Keratinocyte (primary cell): ENCODE data around the gene TUBB8. TPM values are rescaled to one million over a fixed set of nuclear protein-coding genes. Genes with fewer than 3 reads are reported as not detected.

Source experiments
- DNase-seq: peaks from one replicate; pipeline ENCODE4 v3.0.0-alpha.2; 2011; ENCODE audit warnings: low read depth, missing footprints, low spot score
- FAIRE-seq: peaks from 2 replicates; lab custom pipeline; 2011; peaks lifted over from hg19 to GRCh38; lab: Jason Lieb, UNC
- H2AFZ ChIP-seq: 2 replicates; pipeline ENCODE4 v1.6.0; 2012; ENCODE audit warnings: low read length, control low read depth, inconsistent platforms; ENCODE audit not compliant: control insufficient read depth
- H3K27ac ChIP-seq: 2 replicates; pipeline ENCODE4 v1.5.1; 2011; ENCODE audit warnings: low read length; ENCODE audit not compliant: control insufficient read depth, insufficient read depth
- H3K27me3 ChIP-seq: 3 replicates; pipeline ENCODE4 v1.6.0; 2011; ENCODE audit warnings: low read length; ENCODE audit not compliant: control insufficient read depth, insufficient read depth; ENCODE audit errors: extremely low read depth
- H3K36me3 ChIP-seq, 2 experiments: 2 replicates in 1 of 2; 3 replicates in 1 of 2; pipeline ENCODE4 v1.5.1; 2011; ENCODE audit warnings: low read length in 2 of 2, mild to moderate bottlenecking in 1 of 2; ENCODE audit not compliant: control insufficient read depth in 2 of 2, insufficient read depth in 2 of 2; ENCODE audit errors: extremely low read depth in 1 of 2
- H3K4me1 ChIP-seq: 3 replicates; pipeline ENCODE4 v1.5.1; 2011; ENCODE audit warnings: low read length; ENCODE audit not compliant: control insufficient read depth, insufficient read depth; ENCODE audit errors: extremely low read depth
- H3K4me2 ChIP-seq: 3 replicates; pipeline ENCODE4 v1.6.0; 2011; ENCODE audit warnings: low read depth, low read length; ENCODE audit not compliant: control insufficient read depth, insufficient read depth; ENCODE audit errors: extremely low read depth
- H3K4me3 ChIP-seq, 3 experiments: fragments of 200-600 bp in 1 of 3; sonication (generic) in 1 of 3; 2 replicates in 2 of 3; 3 replicates in 1 of 3; pipeline ENCODE4 v1.5.1; 2011 to 2016; ENCODE audit warnings: low read length in 3 of 3, mild to moderate bottlenecking in 3 of 3, control low read depth in 2 of 3, inconsistent platforms in 1 of 3, low read depth in 1 of 3, mixed read lengths in 1 of 3, mixed run types in 1 of 3, moderate library complexity in 1 of 3; ENCODE audit not compliant: control insufficient read depth in 2 of 3, insufficient read depth in 2 of 3; ENCODE audit errors: extremely low read depth in 1 of 3
- H3K79me2 ChIP-seq: 2 replicates; pipeline ENCODE4 v1.6.0; 2012; ENCODE audit warnings: low read length; ENCODE audit not compliant: control insufficient read depth, insufficient read depth
- H3K9ac ChIP-seq: 3 replicates; pipeline ENCODE4 v1.6.0; 2011; ENCODE audit warnings: low read length; ENCODE audit not compliant: control insufficient read depth, insufficient read depth; ENCODE audit errors: extremely low read depth
- H3K9me1 ChIP-seq: 3 replicates; pipeline ENCODE4 v1.6.0; 2011; ENCODE audit warnings: low read length; ENCODE audit not compliant: control insufficient read depth, insufficient read depth; ENCODE audit errors: extremely low read depth
- H3K9me3 ChIP-seq: 2 replicates; pipeline ENCODE4 v1.5.1; 2012; ENCODE audit warnings: low read depth, low read length; ENCODE audit not compliant: control insufficient read depth
- H4K20me1 ChIP-seq: 3 replicates; pipeline ENCODE4 v1.6.0; 2011; ENCODE audit warnings: low read length; ENCODE audit not compliant: control insufficient read depth, insufficient read depth; ENCODE audit errors: extremely low read depth
- EZH2 ChIP-seq: IDR thresholded peaks from one replicate; pipeline ENCODE4 v1.6.1; 2012; ENCODE audit warnings: inconsistent platforms, mild to moderate bottlenecking, low read length, moderate library complexity
- dilution Hi-C: fragments of 300-500 bp; cut with MboI; formaldehyde crosslinking; loops from one replicate; pipeline ENCODE4 v1.7.0; 2020; ENCODE audit warnings: low sequenced_read_pairs; ENCODE audit not compliant: extremely low pct_ligation_motif_present
- polyA plus RNA-seq, 5 experiments: library from polyadenylated mRNA; depleted of rRNA in 3 of 5; stranded (reverse) in 3 of 5; stranded (forward) in 1 of 5; unstranded in 1 of 5; fragments of >200 nt; gene quantifications; 1 replicate in 1 of 5; 2 replicates in 3 of 5; 3 replicates in 1 of 5; pipeline versions ENCODE4 v1.2.1 to v1.2.3, GENCODE V29; 2011 to 2012; ENCODE audit warnings: missing spikeins in 2 of 5, low read depth in 1 of 5, low replicate concordance in 1 of 5
- TF ChIP-seq, protein P1 (sequence below), 3 experiments: IDR thresholded peaks in 1 of 3; conservative IDR thresholded peaks in 1 of 3; optimal IDR thresholded peaks in 1 of 3; 2 replicates in 2 of 3; 3 replicates in 1 of 3; pipeline versions ENCODE3 to v1.5.1; 2011; ENCODE audit warnings: low read length in 3 of 3, mild to moderate bottlenecking in 3 of 3, moderate library complexity in 2 of 3, control low read depth in 1 of 3, inconsistent platforms in 1 of 3; ENCODE audit not compliant: insufficient read depth in 2 of 3; ENCODE audit errors: extremely low read depth in 1 of 3

TUBB8 gene
- polyA plus RNA-seq, 1 donor (not counting 4 experiments of a cell fraction or from before 2014, with no cell fraction given), result 0.10 TPM

DNA sequence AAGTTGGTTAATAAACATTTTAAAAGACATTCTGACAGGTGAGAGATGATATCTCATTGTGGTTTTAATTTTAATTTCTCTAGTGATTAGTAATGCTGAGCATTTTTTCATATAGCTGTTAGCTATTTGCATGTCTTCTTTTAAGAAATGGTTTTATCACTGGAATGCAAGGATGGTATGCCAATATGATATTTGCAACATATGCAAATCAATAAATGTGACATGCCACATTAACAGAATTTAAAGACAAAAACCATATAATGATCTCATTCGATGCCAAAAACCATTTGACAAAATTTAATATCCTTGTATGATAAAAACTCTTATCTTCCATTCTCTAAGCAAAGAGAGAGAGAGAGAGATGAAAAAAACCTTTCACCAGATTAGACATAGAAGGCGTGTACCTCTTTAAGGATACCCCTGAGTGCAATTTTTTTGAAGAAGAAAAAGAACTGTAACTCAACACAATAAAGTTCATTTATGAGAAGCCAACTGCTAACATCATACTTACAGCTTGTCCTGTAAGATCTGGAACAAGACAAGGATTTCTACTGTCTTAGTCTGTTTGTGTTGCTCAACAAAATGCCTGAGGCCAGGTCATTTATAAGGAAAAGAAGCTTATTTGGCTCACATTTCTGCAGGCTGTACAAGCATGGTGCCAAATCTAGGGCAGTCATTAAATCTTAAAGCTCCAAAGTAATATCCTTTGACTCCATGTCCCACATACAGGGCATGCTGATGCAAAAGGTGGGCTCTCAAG lies 46.4 kb upstream of the TUBB8 start:
- dilution Hi-C loops, result no loop called here
- peaks cover 4% of the 10 kb centered on the region for H3K9me3 ChIP-seq
- H3K79me2 ChIP-seq, result no peaks in the 10 kb centered on the region
- H3K9ac ChIP-seq, result no peak overlapping the region
- H4K20me1 ChIP-seq, result no peaks in the 10 kb centered on the region
- H3K27ac ChIP-seq, result no peak overlapping the region
- TF ChIP-seq, protein P1, sequence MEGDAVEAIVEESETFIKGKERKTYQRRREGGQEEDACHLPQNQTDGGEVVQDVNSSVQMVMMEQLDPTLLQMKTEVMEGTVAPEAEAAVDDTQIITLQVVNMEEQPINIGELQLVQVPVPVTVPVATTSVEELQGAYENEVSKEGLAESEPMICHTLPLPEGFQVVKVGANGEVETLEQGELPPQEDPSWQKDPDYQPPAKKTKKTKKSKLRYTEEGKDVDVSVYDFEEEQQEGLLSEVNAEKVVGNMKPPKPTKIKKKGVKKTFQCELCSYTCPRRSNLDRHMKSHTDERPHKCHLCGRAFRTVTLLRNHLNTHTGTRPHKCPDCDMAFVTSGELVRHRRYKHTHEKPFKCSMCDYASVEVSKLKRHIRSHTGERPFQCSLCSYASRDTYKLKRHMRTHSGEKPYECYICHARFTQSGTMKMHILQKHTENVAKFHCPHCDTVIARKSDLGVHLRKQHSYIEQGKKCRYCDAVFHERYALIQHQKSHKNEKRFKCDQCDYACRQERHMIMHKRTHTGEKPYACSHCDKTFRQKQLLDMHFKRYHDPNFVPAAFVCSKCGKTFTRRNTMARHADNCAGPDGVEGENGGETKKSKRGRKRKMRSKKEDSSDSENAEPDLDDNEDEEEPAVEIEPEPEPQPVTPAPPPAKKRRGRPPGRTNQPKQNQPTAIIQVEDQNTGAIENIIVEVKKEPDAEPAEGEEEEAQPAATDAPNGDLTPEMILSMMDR (optimal IDR thresholded peaks at IDR 0.05 in 1 of 3, IDR thresholded peaks at IDR 0.05 in 1 of 3, conservative IDR thresholded peaks at IDR 0.05 in 1 of 3; ENCODE audit: extremely low read depth in 1 of 3, insufficient read depth in 2 of 3, low read length in 3 of 3), result no peak
- no peak for TF ChIP-seq EZH2
- no peaks in the 10 kb centered on the region for H3K9me1 ChIP-seq
- FAIRE-seq, result no peak
- no peak overlapping the region for H2AFZ ChIP-seq
- H3K36me3 ChIP-seq, result no peaks in the 10 kb centered on the region
- no peak for DNase-seq
- H3K4me1 ChIP-seq, result peaks cover 9% of the 10 kb centered on the region
- H3K4me3 ChIP-seq, result no peak overlapping the region
- no peaks in the 10 kb centered on the region for H3K27me3 ChIP-seq
- H3K4me2 ChIP-seq, result no peak overlapping the region

GRCh38 chr10:94613-95012 lies 45.5 kb upstream of the TUBB8 start:
- Histone ChIP-seq H3K4me1 (peaks cover 9% of the 10 kb centered on the region), H2AFZ (no peak overlapping the region), H3K79me2 (no peaks in the 10 kb centered on the region), H3K27ac (no peak overlapping the region), H3K4me3 (no peak overlapping the region), H4K20me1 (no peaks in the 10 kb centered on the region), H3K4me2 (no peak overlapping the region), H3K36me3 (no peaks in the 10 kb centered on the region), H3K27me3 (no peaks in the 10 kb centered on the region), H3K9me3 (peaks cover 4% of the 10 kb centered on the region), H3K9ac (no peak overlapping the region), H3K9me1 (no peaks in the 10 kb centered on the region)
- TF ChIP-seq EZH2, result no peak
- TF ChIP-seq, protein P1 (optimal IDR thresholded peaks at IDR 0.05 in 1 of 3, IDR thresholded peaks at IDR 0.05 in 1 of 3, conservative IDR thresholded peaks at IDR 0.05 in 1 of 3; ENCODE audit: extremely low read depth in 1 of 3, insufficient read depth in 2 of 3, low read length in 3 of 3), result no peak
- FAIRE-seq (no peak), DNase-seq (no peak)
- dilution Hi-C loops, result no loop called here
